Uterus (tissue), 2 donors: ENCODE data around the gene PSMA7.

Source experiments
- CTCF ChIP-seq, 4 experiments: fragments of 200-600 bp in 2 of 4; fragments of 450-650 bp in 2 of 4; sonication (generic) in 2 of 4; IDR thresholded peaks; one replicate each; pipeline ENCODE4 v1.5.1; 2016 to 2019; ENCODE audit warnings: antibody characterized with exemption in 4 of 4, mild to moderate bottlenecking in 2 of 4, moderate library complexity in 1 of 4
- POLR2A ChIP-seq, 2 donors: fragments of 450-650 bp; IDR thresholded peaks; one replicate each; pipeline ENCODE4 v1.6.1; 2016; ENCODE audit warnings: antibody characterized with exemption in 2 of 2, mild to moderate bottlenecking in 1 of 2, moderate library complexity in 1 of 2

GRCh38 chr20:62162765-62163484 is 19.7 kb upstream of the PSMA7 start:
- TF ChIP-seq CTCF (IDR thresholded peaks at IDR 0.05), result no peak
- no peak for TF ChIP-seq POLR2A (IDR thresholded peaks at IDR 0.05)
